GM12891 (cell line): ENCODE measurements around the gene LNX1.

Experiments
- DNase-seq: peaks from one replicate; pipeline ENCODE4 v3.0.0; 2011; ENCODE audit warnings: low spot score; ENCODE audit not compliant: insufficient read length
- FAIRE-seq: peaks from 2 replicates; lab custom pipeline; 2011; peaks lifted over from hg19 to GRCh38; lab: Jason Lieb, UNC
- PAX5 ChIP-seq: IDR thresholded peaks from 2 replicates; pipeline ENCODE4 v1.6.1; 2011; ENCODE audit warnings: low read length, moderate library complexity, mild to moderate bottlenecking; ENCODE audit not compliant: insufficient read depth, severe bottlenecking
- POLR2A ChIP-seq: IDR thresholded peaks from 2 replicates; pipeline ENCODE4 v1.6.1; 2011; ENCODE audit warnings: low read depth, low read length, control low read depth
- POLR2AphosphoS5 ChIP-seq: IDR thresholded peaks from 2 replicates; pipeline ENCODE4 v1.6.1; 2011; ENCODE audit warnings: low read depth, low read length, control low read depth
- POU2F2 ChIP-seq: IDR thresholded peaks from 2 replicates; pipeline ENCODE4 v1.6.1; 2011; ENCODE audit warnings: low read depth, mild to moderate bottlenecking, control low read depth, low read length, moderate library complexity
- SPI1 ChIP-seq: IDR thresholded peaks from 2 replicates; pipeline ENCODE4 v1.6.1; 2011; ENCODE audit warnings: low read depth, low read length, control low read depth
- TAF1 ChIP-seq: IDR thresholded peaks from 2 replicates; pipeline ENCODE4 v1.6.1; 2011; ENCODE audit warnings: low read depth, low read length, control low read depth

Gene LNX1

DNA sequence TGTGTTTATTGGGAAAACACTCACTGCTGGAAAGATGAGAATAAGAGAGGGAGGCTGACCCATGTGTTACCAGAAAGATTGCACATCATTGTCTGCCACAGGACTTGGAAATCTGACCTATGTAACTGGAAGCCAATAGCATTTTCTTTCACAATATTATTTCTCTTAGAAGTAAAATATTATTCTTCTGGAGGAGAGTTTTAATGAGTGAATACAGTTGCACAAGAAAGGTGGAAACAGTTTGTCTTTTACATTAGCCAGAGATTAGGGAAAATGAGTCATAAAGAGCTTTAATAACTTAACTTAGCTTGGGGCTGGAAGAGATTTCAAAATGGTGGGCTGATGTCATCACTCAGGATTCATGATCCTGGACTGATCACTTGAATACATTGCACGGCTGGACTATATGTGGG, 31.5 kb upstream of the LNX1 start:
- DNase-seq (no peak), FAIRE-seq (no peak)
- no peak for TF ChIP-seq SPI1
- no peak for TF ChIP-seq TAF1
- TF ChIP-seq POU2F2 = no peak
- no peak for TF ChIP-seq POLR2A
- no peak for TF ChIP-seq POLR2AphosphoS5
- TF ChIP-seq PAX5 = no peak

- TF ChIP-seq POU2F2 (no peak), SPI1 (no peak), TAF1 (no peak), POLR2A (no peak), POLR2AphosphoS5 (no peak), PAX5 (no peak)
- DNase-seq = no peak
- no peak for FAIRE-seq
These were observed 29.7 kb upstream of the LNX1 start for GRCh38 chr4:53620956-53621355.

DNA sequence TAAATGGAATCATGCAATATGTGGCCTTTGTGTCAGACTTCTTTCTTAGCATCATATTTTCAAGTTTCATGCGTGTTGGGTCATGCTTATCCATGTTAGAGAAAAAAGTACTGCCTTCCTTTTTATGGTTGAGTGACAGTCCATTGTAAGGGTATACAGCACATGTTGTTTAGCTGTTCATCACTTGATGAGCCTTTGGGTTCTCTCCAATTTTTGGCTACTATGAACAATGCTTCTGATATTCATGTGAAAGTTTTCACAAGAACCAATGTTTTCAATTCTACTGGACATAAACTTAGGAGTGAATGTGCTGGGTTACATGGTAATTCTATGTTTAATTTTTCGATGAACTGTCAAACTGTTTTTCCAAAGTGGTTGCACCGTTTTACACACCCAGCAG, 28.1 kb upstream of the LNX1 start:
- TF ChIP-seq TAF1 (no peak), POLR2A (no peak), SPI1 (no peak), POU2F2 (no peak), PAX5 (no peak), POLR2AphosphoS5 (no peak)
- DNase-seq = no peak
- no peak for FAIRE-seq

DNA sequence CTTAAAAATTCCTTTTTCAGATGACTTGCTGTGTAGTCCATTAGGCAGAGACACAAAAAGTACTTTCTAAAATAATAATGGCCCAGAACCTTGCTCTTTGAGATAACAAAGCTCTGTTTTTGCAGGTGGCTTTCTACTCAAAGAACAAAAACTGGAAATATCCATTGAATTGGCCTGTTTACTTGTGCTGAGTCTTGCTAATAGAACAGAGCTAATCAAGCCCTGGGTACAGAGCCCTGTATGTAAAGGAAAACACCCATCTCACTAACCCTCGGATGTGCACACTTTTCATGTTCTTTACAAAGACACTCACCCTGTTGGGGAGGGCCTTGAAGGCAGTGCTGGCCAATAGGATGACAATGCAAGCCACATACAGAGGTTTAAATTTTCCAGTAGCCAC, 27.0 kb upstream of the LNX1 start:
- DNase-seq (no peak), FAIRE-seq (no peak)
- TF ChIP-seq SPI1 (no peak), PAX5 (no peak), POU2F2 (no peak), POLR2A (no peak), POLR2AphosphoS5 (no peak), TAF1 (no peak)

GRCh38 chr4:53617101-53617680, 25.9 kb upstream of the LNX1 start:
- FAIRE-seq (no peak), DNase-seq (no peak)
- TF ChIP-seq POU2F2 = no peak
- TF ChIP-seq POLR2AphosphoS5 = no peak
- TF ChIP-seq POLR2A = no peak
- no peak for TF ChIP-seq SPI1
- no peak for TF ChIP-seq TAF1
- no peak for TF ChIP-seq PAX5

- DNase-seq (no peak), FAIRE-seq (no peak)
- TF ChIP-seq TAF1 = no peak
- TF ChIP-seq POLR2AphosphoS5 = no peak
- TF ChIP-seq POLR2A = no peak
- no peak for TF ChIP-seq PAX5
- no peak for TF ChIP-seq SPI1
- no peak for TF ChIP-seq POU2F2
These were observed 24.9 kb upstream of the LNX1 start for GRCh38 chr4:53616219-53616618.

DNA sequence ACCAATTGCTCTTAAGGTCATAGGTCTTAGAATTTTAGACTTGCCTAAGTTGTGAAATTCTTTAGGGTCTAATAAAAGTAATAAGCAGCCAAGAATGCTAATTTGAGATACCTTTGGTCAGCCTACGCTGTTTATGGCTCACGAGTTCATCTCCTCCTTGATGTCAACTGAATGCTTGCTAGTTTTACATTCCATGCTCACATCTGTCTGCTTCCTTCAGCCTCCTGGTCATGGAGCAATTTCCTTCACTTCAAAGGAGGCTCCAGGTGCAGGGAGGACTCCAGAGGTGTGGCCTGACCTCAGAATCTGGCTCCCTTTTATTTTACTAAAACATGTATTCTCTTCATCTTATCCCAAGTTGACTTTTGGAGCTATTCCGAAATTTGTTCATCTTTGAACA, 23.3 kb upstream of the LNX1 start:
- FAIRE-seq (no peak), DNase-seq (no peak)
- TF ChIP-seq TAF1 (no peak), POLR2AphosphoS5 (no peak), SPI1 (no peak), POLR2A (no peak), POU2F2 (no peak), PAX5 (no peak)

- DNase-seq (no peak), FAIRE-seq (no peak)
- TF ChIP-seq POLR2AphosphoS5 (no peak), POLR2A (no peak), POU2F2 (no peak), TAF1 (no peak), SPI1 (no peak)
These were observed 22.1 kb upstream of the LNX1 start for GRCh38 chr4:53613428-53613827.

DNA sequence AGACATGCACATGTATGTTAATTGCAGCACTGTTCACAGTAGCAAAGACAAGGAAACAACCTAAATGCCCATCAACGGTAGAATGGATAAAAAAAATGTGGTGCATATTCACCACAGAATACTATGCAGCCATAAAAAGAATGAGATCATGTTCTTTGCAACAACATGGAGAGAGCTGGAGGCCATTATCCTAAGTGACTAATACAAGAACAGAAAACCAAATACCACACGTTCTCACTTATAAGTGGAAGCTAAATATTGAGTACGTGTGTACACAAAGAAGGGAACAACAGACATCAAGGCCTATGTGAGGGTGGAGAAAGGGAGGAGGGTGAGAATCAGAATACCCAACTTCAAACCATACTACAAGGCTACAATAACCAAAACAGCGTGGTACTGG, 17.4 kb upstream of the LNX1 start:
- DNase-seq (no peak), FAIRE-seq (no peak)
- no peak for TF ChIP-seq TAF1
- TF ChIP-seq SPI1 = no peak
- TF ChIP-seq POU2F2 = no peak
- no peak for TF ChIP-seq POLR2AphosphoS5
- no peak for TF ChIP-seq POLR2A
- TF ChIP-seq PAX5 = no peak

GRCh38 chr4:53608242-53608641, 17.0 kb upstream of the LNX1 start:
- FAIRE-seq = no peak
- TF ChIP-seq SPI1 (no peak), POU2F2 (no peak), TAF1 (no peak), POLR2AphosphoS5 (no peak), PAX5 (no peak), POLR2A (no peak)
- DNase-seq = no peak
